A549 (cell line): Measurements from ENCODE around the gene FGFR3. TPM values are rescaled to one million over a fixed set of nuclear protein-coding genes. Genes with fewer than 3 reads are reported as not detected.

ENCODE experiments used
- ATAC-seq, 2 experiments: fragments of 200-7000 bp in 1 of 2; fragments of >200 bp in 1 of 2; cut with Nextera tagmentation in 1 of 2; cut with Tn5 transposase in 1 of 2; 3 replicates each; pipeline versions ENCODE4 v1.8.0 to v1.9.1; 2018 to 2020; ENCODE audit warnings: mild to moderate bottlenecking in 1 of 2, moderate library complexity in 1 of 2
- CTCF ChIA-PET: fragments of 300-600 bp; sonication (Branson Sonifier 250); formaldehyde crosslinking; extraction: SDS; loops from one replicate; lab custom pipeline; 2021; ENCODE audit warnings: antibody characterized with exemption, inconsistent platforms; lab: Yijun Ruan, JAX
- POLR2A ChIA-PET: fragments of 350-600 bp; formaldehyde crosslinking; extraction: SDS; loops from one replicate; lab custom pipeline; 2021; ENCODE audit warnings: antibody characterized with exemption, inconsistent platforms; lab: Yijun Ruan, JAX
- DNase-seq, 2 experiments: peaks; one replicate each; pipeline versions ENCODE4 v3.0.0 to v3.0.0-alpha.2; 2011 to 2016; ENCODE audit warnings: low read depth in 1 of 2, low spot score in 1 of 2
- FAIRE-seq: peaks from 2 replicates; lab custom pipeline; 2011; peaks lifted over from hg19 to GRCh38; lab: Jason Lieb, UNC
- H3K27ac ChIP-seq, 2 experiments: fragments of >200 bp; sonication (Bioruptor Twin); formaldehyde crosslinking; 3 replicates each; pipeline ENCODE4 v1.5.1; 2016 to 2017
- H3K4me1 ChIP-seq: fragments of >200 bp; sonication (Bioruptor Twin); formaldehyde crosslinking; 3 replicates; pipeline ENCODE4 v1.6.1; 2016
- H3K4me2 ChIP-seq: fragments of >200 bp; sonication (Bioruptor Twin); formaldehyde crosslinking; 3 replicates; pipeline ENCODE4 v1.6.1; 2016
- H3K4me3 ChIP-seq: fragments of >200 bp; sonication (Bioruptor Twin); formaldehyde crosslinking; 3 replicates; pipeline ENCODE4 v1.5.1; 2016
- H3K9me3 ChIP-seq: fragments of >200 bp; sonication (Bioruptor Twin); formaldehyde crosslinking; 3 replicates; pipeline ENCODE4 v1.6.1; 2016
- ATOH8 ChIP-seq: fragments of 250-450 bp; sonication (Bioruptor Pico); IDR thresholded peaks from 2 replicates; pipeline ENCODE4 v1.5.0; 2020; ENCODE audit warnings: low read depth, mild to moderate bottlenecking, moderate library complexity
- BHLHE40 ChIP-seq: IDR thresholded peaks from 2 replicates; pipeline ENCODE4 v1.6.1; 2012; ENCODE audit warnings: low read depth, low read length, inconsistent platforms
- CBX2 ChIP-seq: fragments of 200-600 bp; sonication (generic); IDR thresholded peaks from 2 replicates; pipeline ENCODE4 v1.6.1; 2016; ENCODE audit warnings: low read depth, mild to moderate bottlenecking, borderline replicate concordance
- CBX8 ChIP-seq: fragments of 200-600 bp; sonication (generic); IDR thresholded peaks from 2 replicates; pipeline ENCODE4 v1.6.1; 2016
- CEBPB ChIP-seq, 2 experiments: fragments of >200 bp in 1 of 2; sonication (Bioruptor Twin) in 1 of 2; formaldehyde crosslinking in 1 of 2; IDR thresholded peaks; 2 replicates each; pipeline ENCODE4 v1.6.1; 2012 to 2016
- CHD2 ChIP-seq: fragments of 150-350 bp; IDR thresholded peaks from 2 replicates; pipeline ENCODE4 v1.6.1; 2014; ENCODE audit warnings: low read length; ENCODE audit not compliant: partially characterized antibody
- CHD4 ChIP-seq: fragments of 200-600 bp; sonication (generic); IDR thresholded peaks from 2 replicates; pipeline ENCODE4 v1.6.1; 2016; ENCODE audit warnings: antibody characterized with exemption, mild to moderate bottlenecking, borderline replicate concordance
- CTCF ChIP-seq: fragments of >200 bp; sonication (Bioruptor Twin); formaldehyde crosslinking; IDR thresholded peaks from 3 replicates; pipeline ENCODE4 v1.5.1; 2016
- E2F6 ChIP-seq: IDR thresholded peaks from 2 replicates; pipeline ENCODE4 v1.6.1; 2012; ENCODE audit warnings: low read depth, borderline replicate concordance
- EP300 ChIP-seq, 2 experiments: fragments of >200 bp; sonication (Bioruptor Twin); formaldehyde crosslinking; IDR thresholded peaks; 2 replicates in 1 of 2; 3 replicates in 1 of 2; pipeline ENCODE4 v1.6.1; 2016 to 2017
- ESRRA ChIP-seq: fragments of 150-350 bp; IDR thresholded peaks from 2 replicates; pipeline ENCODE4 v1.6.1; 2014; ENCODE audit warnings: mild to moderate bottlenecking, low read length, borderline replicate concordance
- FOSL2 ChIP-seq, 2 experiments: fragments of 450-650 bp in 1 of 2; fragments of >200 bp in 1 of 2; sonication (Bioruptor Twin) in 1 of 2; formaldehyde crosslinking; IDR thresholded peaks; 2 replicates each; pipeline versions ENCODE4 v1.5.0 to v1.6.1; 2016 to 2020; ENCODE audit warnings: mild to moderate bottlenecking in 1 of 2, moderate library complexity in 1 of 2
- HDAC2 ChIP-seq: fragments of 200-600 bp; sonication (generic); IDR thresholded peaks from 2 replicates; pipeline ENCODE4 v1.6.1; 2016
- HEYL ChIP-seq: fragments of 250-450 bp; sonication (Bioruptor Pico); IDR thresholded peaks from 2 replicates; pipeline ENCODE4 v1.8.0; 2021; ENCODE audit warnings: mild to moderate bottlenecking, moderate library complexity
- HOXA7 ChIP-seq: fragments of 250-450 bp; sonication (Bioruptor Pico); IDR thresholded peaks from 2 replicates; pipeline ENCODE4 v1.5.0; 2020; ENCODE audit warnings: mild to moderate bottlenecking, moderate library complexity
- HOXB5 ChIP-seq: fragments of 250-450 bp; sonication (Bioruptor Pico); IDR thresholded peaks from 2 replicates; pipeline ENCODE4 v1.5.0; 2020; ENCODE audit warnings: mild to moderate bottlenecking, moderate library complexity
- JUN ChIP-seq, 2 experiments: fragments of >200 bp; sonication (Bioruptor Twin); formaldehyde crosslinking; IDR thresholded peaks; 2 replicates in 1 of 2; 3 replicates in 1 of 2; pipeline ENCODE4 v1.6.1; 2016 to 2017
- KDM5A ChIP-seq: fragments of 200-600 bp; sonication (generic); IDR thresholded peaks from 2 replicates; pipeline ENCODE4 v1.6.1; 2016; ENCODE audit warnings: antibody characterized with exemption, mild to moderate bottlenecking
- MAFK ChIP-seq: fragments of 450-650 bp; IDR thresholded peaks from 2 replicates; pipeline ENCODE4 v1.6.1; 2014; ENCODE audit not compliant: partially characterized antibody
- MAX ChIP-seq: IDR thresholded peaks from 2 replicates; pipeline ENCODE4 v1.6.1; 2012
- NPAS2 ChIP-seq: fragments of 250-450 bp; sonication (Bioruptor Pico); IDR thresholded peaks from 2 replicates; pipeline ENCODE4 v1.8.0; 2022; ENCODE audit warnings: mild to moderate bottlenecking, moderate library complexity, borderline replicate concordance
- NR3C1 ChIP-seq: fragments of >200 bp; sonication (Bioruptor Twin); formaldehyde crosslinking; IDR thresholded peaks from 3 replicates; pipeline ENCODE4 v1.6.1; 2017
- PHF8 ChIP-seq: fragments of 200-600 bp; sonication (generic); IDR thresholded peaks from 2 replicates; pipeline ENCODE4 v1.6.1; 2016; ENCODE audit warnings: low read depth, mild to moderate bottlenecking, antibody characterized with exemption, moderate library complexity, borderline replicate concordance
- POLR2A ChIP-seq: IDR thresholded peaks from 2 replicates; pipeline ENCODE4 v1.6.1; 2012; ENCODE audit warnings: mild to moderate bottlenecking, low read length
- POLR2AphosphoS2 ChIP-seq: conservative IDR thresholded peaks from 2 replicates; pipeline ENCODE4 v1.6.1; 2012; ENCODE audit warnings: low read length, improper control_type of control experiment, inconsistent platforms
- RAD21 ChIP-seq, 2 experiments: fragments of >200 bp in 1 of 2; sonication (Bioruptor Twin) in 1 of 2; formaldehyde crosslinking in 1 of 2; IDR thresholded peaks in 1 of 2; conservative IDR thresholded peaks in 1 of 2; 2 replicates in 1 of 2; 3 replicates in 1 of 2; pipeline ENCODE4 v1.6.1; 2012 to 2018; ENCODE audit warnings: inconsistent platforms in 1 of 2
- RCOR1 ChIP-seq: fragments of 150-350 bp; IDR thresholded peaks from 2 replicates; pipeline ENCODE4 v1.6.1; 2014; ENCODE audit warnings: antibody characterized with exemption, low read length, low read depth
- REST ChIP-seq: fragments of 200-600 bp; sonication (generic); IDR thresholded peaks from 2 replicates; pipeline ENCODE4 v1.6.1; 2016; ENCODE audit warnings: antibody characterized with exemption, mild to moderate bottlenecking, moderate library complexity
- RNF2 ChIP-seq: fragments of 200-600 bp; sonication (generic); IDR thresholded peaks from 2 replicates; pipeline ENCODE4 v1.6.1; 2016; ENCODE audit warnings: low read depth, mild to moderate bottlenecking, antibody characterized with exemption, moderate library complexity, borderline replicate concordance
- SMC3 ChIP-seq: fragments of >200 bp; sonication (Bioruptor Twin); formaldehyde crosslinking; IDR thresholded peaks from 3 replicates; pipeline ENCODE4 v1.6.1; 2018; ENCODE audit warnings: inconsistent platforms
- TFCP2L1 ChIP-seq: fragments of 250-450 bp; sonication (Bioruptor Pico); IDR thresholded peaks from 2 replicates; pipeline ENCODE4 v1.5.0; 2021; ENCODE audit warnings: mild to moderate bottlenecking
- TP53 ChIP-seq: fragments of 250-450 bp; sonication (Bioruptor Pico); IDR thresholded peaks from 2 replicates; pipeline ENCODE4 v1.5.0; 2021; ENCODE audit warnings: mild to moderate bottlenecking, moderate library complexity
- ZNF302 ChIP-seq: fragments of 250-450 bp; sonication (Bioruptor Pico); IDR thresholded peaks from 2 replicates; pipeline ENCODE4 v1.9.0; 2021; ENCODE audit warnings: inconsistent platforms, mild to moderate bottlenecking, moderate library complexity
- WGBS: methylation state at CpG from one replicate; pipeline ENCODE4 v1.1.6; 2017; ENCODE audit errors: missing lambda C conversion rate; 5-methylcytosine and 5-hydroxymethylcytosine counted together
- polyA minus RNA-seq: library from RNA; depleted of rRNA, polyadenylated mRNA; stranded (reverse); fragments of >200 nt; gene quantifications from 2 replicates; pipeline ENCODE4 v1.2.3, GENCODE V29; 2011; rRNA and poly(A)+ RNA removed
- polyA plus RNA-seq, 4 experiments: library from polyadenylated mRNA; depleted of rRNA in 3 of 4; stranded (reverse); fragments of >200 nt; fragmentation: RNase III in 1 of 4; extraction: RNeasy Plus Mini Kit Qiagen cat#74134 plus additional on column Dnase treatment in 1 of 4; gene quantifications; 2 replicates in 3 of 4; 3 replicates in 1 of 4; pipeline ENCODE4 v1.2.3, GENCODE V29; 2011 to 2017

FGFR3 gene
- polyA plus RNA-seq (2011; rRNA removed) (1.6 and 1.9 TPM in 2 replicates), polyA plus RNA-seq (2017; fragmentation: RNase III; extraction: RNeasy Plus Mini Kit Qiagen cat#74134 plus additional on column Dnase treatment) (3.8 to 4.8 TPM (median 3.9 TPM) in 3 replicates), polyA minus RNA-seq (1.4 and 1.5 TPM in 2 replicates)
- 4.4 and 7.0 TPM in 2 replicates for polyA plus RNA-seq (2012; cell fraction: cytosol; rRNA removed)
- 25.1 and 29.5 TPM in 2 replicates for polyA plus RNA-seq (2012; cell fraction: nucleus; rRNA removed)

GRCh38 chr4:1792832-1793495 is at the start of gene FGFR3:
TSS of gene FGFR3 (plus strand) at chr4:1793293. CDS start at chr4:1793935, 642 bp downstream.
- WGBS: no CpG with 5 or more reads among the region's 95 CpGs
- H3K4me3 ChIP-seq: peak within 1 kb of the TSS; percentile 62
- POLR2A ChIA-PET: interaction anchor here (1.9 kb wide), 1 partner anchor 25 kb away, joined by 5 read pairs; no protein-coding TSS in a partner anchor
- TF ChIP-seq CEBPB (IDR thresholded peaks at IDR 0.05) (no peak), POLR2AphosphoS2 (no peak), RNF2 (no peak), CHD2 (no peak), BHLHE40 (no peak), POLR2A (peak; percentile 88), NPAS2 (CRISPR knock-in tag) (no peak), CBX8 (no peak), NR3C1 (no peak), ATOH8 (no peak), HDAC2 (no peak), MAX (no peak), RCOR1 (no peak), RAD21 (conservative IDR thresholded peaks at IDR 0.05 in 1 of 2, IDR thresholded peaks at IDR 0.05 in 1 of 2) (no peak), CTCF (no peak), E2F6 (0 out of 2 replicates have a peak, but pooled peaks have one; percentile 12), REST (no peak), HEYL (CRISPR knock-in tag) (no peak), CBX2 (no peak), ESRRA (no peak), SMC3 (no peak), ZNF302 (CRISPR knock-in tag) (no peak), TFCP2L1 (CRISPR knock-in tag) (no peak), CHD4 (no peak), MAFK (no peak), EP300 (IDR thresholded peaks at IDR 0.05) (no peak), PHF8 (no peak), TP53 (CRISPR knock-in tag) (no peak), JUN (IDR thresholded peaks at IDR 0.05) (0 out of 5 replicates have a peak, but pooled peaks of 1 of the 2 experiments have one; percentile 27), HOXA7 (CRISPR knock-in tag) (no peak), KDM5A (no peak), FOSL2 (IDR thresholded peaks at IDR 0.05) (no peak), FOSL2 (CRISPR knock-in tag; IDR thresholded peaks at IDR 0.05) (no peak), HOXB5 (CRISPR knock-in tag) (no peak)

More at GRCh38 chr4:1792832-1793495, at the start of gene FGFR3:
- FAIRE-seq (no peak), ATAC-seq (peak; percentile 26 to 63), DNase-seq (peak in 1 of 2 experiments; percentile 54)
- H3K9me3 ChIP-seq: no peaks in the 10 kb centered on the region
- H3K27ac ChIP-seq: peak within 1 kb of the TSS; percentile 66 to 91
- CTCF ChIA-PET: interaction anchor here (1.1 to 7.8 kb wide), 4 partner anchors 17 to 63 kb away, joined by 3 to 79 read pairs (median 14); no protein-coding TSS in a partner anchor
- H3K4me2 ChIP-seq: peak within 1 kb of the TSS; percentile 92
- H3K4me1 ChIP-seq: peaks cover 18% of the 10 kb centered on the region
